SU-DHL-6 (cell line): Measurements from ENCODE around the gene ZNF83.

Source experiments
- EZH2phosphoT487 ChIP-seq: fragments of 200-600 bp; sonication (generic), shearing (Covaris generic); conservative IDR thresholded peaks from 2 replicates; pipeline ENCODE4 v1.6.1; 2018; ENCODE audit warnings: mild to moderate bottlenecking, antibody characterized with exemption, low read length, moderate library complexity, mixed read lengths
- TF ChIP-seq, protein P1 (sequence below): fragments of 200-600 bp; sonication (generic); IDR thresholded peaks from one replicate; pipeline ENCODE4 v1.5.1; 2017; ENCODE audit warnings: antibody characterized with exemption, mild to moderate bottlenecking, low read length, moderate library complexity; ENCODE audit not compliant: insufficient read depth, poor library complexity, severe bottlenecking

DNA sequence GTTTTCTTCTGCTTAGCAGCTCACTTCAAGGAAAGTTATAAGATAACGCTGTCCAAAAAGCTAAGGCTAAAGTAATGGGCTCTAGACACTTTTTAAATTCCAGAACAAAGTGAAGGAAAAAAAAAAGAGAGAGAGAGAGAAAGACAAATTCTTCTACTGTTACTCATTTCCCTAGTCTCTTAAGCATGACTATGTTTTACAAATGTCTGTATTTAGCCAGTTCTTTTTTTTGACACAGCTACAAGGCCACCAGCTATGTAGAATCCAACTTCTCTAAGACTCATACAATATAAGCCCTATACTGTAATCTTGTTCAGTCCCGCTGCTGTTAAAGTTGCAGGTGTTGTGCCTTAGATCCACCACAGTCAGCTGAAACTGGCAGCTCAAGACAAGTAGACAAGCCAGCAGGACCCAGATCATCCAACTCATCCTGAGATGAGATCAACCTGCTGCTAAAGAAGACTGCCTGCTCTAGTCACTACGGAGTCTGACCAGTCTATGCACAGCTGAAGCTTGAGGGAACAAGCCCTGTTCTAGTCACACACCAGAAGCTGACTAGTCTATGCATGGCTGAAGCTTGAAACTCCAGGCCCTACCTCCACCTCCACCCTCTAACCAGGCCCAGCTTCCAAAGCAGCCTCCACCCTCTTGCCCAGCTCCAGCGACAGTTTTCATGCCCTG lies 10.3 kb upstream of the ZNF83 start:
- TF ChIP-seq, protein P1, sequence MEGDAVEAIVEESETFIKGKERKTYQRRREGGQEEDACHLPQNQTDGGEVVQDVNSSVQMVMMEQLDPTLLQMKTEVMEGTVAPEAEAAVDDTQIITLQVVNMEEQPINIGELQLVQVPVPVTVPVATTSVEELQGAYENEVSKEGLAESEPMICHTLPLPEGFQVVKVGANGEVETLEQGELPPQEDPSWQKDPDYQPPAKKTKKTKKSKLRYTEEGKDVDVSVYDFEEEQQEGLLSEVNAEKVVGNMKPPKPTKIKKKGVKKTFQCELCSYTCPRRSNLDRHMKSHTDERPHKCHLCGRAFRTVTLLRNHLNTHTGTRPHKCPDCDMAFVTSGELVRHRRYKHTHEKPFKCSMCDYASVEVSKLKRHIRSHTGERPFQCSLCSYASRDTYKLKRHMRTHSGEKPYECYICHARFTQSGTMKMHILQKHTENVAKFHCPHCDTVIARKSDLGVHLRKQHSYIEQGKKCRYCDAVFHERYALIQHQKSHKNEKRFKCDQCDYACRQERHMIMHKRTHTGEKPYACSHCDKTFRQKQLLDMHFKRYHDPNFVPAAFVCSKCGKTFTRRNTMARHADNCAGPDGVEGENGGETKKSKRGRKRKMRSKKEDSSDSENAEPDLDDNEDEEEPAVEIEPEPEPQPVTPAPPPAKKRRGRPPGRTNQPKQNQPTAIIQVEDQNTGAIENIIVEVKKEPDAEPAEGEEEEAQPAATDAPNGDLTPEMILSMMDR = no peak
- no peak for TF ChIP-seq EZH2phosphoT487
